Peyer's patch (tissue), 4 donors: ENCODE measurements around the gene HAPLN2. TPM values are rescaled to one million over a fixed set of nuclear protein-coding genes. Genes with fewer than 3 reads are reported as not detected.

Source experiments
- DNase-seq, 3 donors: peaks; one replicate each; pipeline ENCODE4 v3.0.0-alpha.2; 2017 to 2019
- H3K27ac ChIP-seq, 4 donors: fragments of 200-600 bp; sonication (generic); one replicate each; pipeline ENCODE4 v1.5.1; 2016 to 2019
- H3K27me3 ChIP-seq, 2 donors: fragments of 200-600 bp; sonication (generic); one replicate each; pipeline ENCODE4 v1.5.1; 2019
- H3K36me3 ChIP-seq, 3 donors: fragments of 200-600 bp; sonication (generic); one replicate each; pipeline ENCODE4 v1.5.1; 2016 to 2019
- H3K4me1 ChIP-seq, 4 donors: fragments of 200-600 bp; sonication (generic); one replicate each; pipeline ENCODE4 v1.5.1; 2016 to 2019
- H3K4me3 ChIP-seq, 4 donors: fragments of 200-600 bp; sonication (generic); 1 replicate in 3 of 4; 2 replicates in 1 of 4; pipeline ENCODE4 v1.5.1; 2016 to 2019; ENCODE audit warnings: mild to moderate bottlenecking in 1 of 4
- H3K9me3 ChIP-seq, 4 donors: fragments of 200-600 bp; sonication (generic); one replicate each; pipeline ENCODE4 v1.5.1; 2016 to 2019; ENCODE audit warnings: mild to moderate bottlenecking in 1 of 4
- POLR2A ChIP-seq, 2 donors: fragments of 450-650 bp; IDR thresholded peaks; one replicate each; pipeline ENCODE4 v1.5.1; 2017; ENCODE audit warnings: antibody characterized with exemption in 2 of 2, mild to moderate bottlenecking in 2 of 2, moderate library complexity in 2 of 2
- total RNA-seq, 4 donors: library from RNA; depleted of rRNA; stranded (reverse); fragments of >200 nt; gene quantifications; one replicate each; pipeline ENCODE4 v1.1.0, GENCODE V29; 2016
- TF ChIP-seq, protein P1 (sequence below), 6 experiments: fragments of 450-650 bp in 4 of 6; fragments of 200-600 bp in 2 of 6; sonication (generic) in 1 of 6; IDR thresholded peaks; one replicate each; pipeline ENCODE4 v1.5.1; 2017 to 2019; ENCODE audit warnings: antibody characterized with exemption in 6 of 6, mild to moderate bottlenecking in 3 of 6, moderate library complexity in 1 of 6

Gene HAPLN2
- total RNA-seq, 4 donors from 2014 or later, result 1.9 to 2.2 (median 2.1) TPM; not detected in 1

DNA sequence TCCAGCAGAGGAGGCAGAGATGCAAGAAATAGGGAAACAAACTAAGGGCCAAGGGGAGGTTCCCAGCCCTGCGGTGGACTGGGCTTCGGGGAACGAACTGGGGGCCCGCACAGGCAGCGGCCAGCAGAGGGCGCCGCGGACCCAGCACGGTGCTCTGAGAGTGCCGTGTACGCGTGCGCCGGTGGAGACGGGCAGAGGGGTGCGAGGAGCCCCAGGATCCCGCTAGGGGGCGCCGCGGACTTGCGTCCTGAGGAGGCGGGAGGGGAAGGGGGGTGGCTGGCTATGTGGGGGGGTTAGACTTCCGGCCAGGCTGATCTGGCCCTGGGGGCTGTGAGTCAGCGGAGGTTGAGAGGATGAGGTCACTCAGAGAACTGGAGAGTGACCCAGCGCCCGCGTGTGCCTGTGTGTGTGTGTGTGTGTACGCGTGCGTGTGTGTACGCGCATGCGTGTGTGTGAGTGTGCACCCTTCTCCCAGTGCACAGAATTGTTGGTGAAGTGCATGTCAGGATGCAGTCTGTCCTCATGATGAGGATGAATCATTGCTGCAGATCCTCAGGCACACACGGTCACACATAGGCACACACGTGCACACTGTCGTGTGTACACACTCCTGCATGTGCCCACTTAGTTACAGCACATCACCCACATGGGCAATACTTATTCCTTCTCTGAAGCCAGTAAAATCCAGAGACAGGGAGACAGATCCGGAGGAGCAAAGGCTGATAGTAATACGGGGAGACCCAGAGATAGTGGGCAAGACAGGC, 41.0 kb downstream of the HAPLN2 start:
- peak overlapping the region; percentile 9 to 58 (median 38) for H3K4me3 ChIP-seq
- peak; percentile 85 to 96 (median 96) for DNase-seq
- H3K27me3 ChIP-seq, result no peaks in the 10 kb centered on the region
- TF ChIP-seq POLR2A (IDR thresholded peaks at IDR 0.05), result peak in 1 of 2 donors; percentile 16
- TF ChIP-seq, protein P1, sequence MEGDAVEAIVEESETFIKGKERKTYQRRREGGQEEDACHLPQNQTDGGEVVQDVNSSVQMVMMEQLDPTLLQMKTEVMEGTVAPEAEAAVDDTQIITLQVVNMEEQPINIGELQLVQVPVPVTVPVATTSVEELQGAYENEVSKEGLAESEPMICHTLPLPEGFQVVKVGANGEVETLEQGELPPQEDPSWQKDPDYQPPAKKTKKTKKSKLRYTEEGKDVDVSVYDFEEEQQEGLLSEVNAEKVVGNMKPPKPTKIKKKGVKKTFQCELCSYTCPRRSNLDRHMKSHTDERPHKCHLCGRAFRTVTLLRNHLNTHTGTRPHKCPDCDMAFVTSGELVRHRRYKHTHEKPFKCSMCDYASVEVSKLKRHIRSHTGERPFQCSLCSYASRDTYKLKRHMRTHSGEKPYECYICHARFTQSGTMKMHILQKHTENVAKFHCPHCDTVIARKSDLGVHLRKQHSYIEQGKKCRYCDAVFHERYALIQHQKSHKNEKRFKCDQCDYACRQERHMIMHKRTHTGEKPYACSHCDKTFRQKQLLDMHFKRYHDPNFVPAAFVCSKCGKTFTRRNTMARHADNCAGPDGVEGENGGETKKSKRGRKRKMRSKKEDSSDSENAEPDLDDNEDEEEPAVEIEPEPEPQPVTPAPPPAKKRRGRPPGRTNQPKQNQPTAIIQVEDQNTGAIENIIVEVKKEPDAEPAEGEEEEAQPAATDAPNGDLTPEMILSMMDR (IDR thresholded peaks at IDR 0.05), result peak; percentile 92 to 99 (median 99)
- H3K36me3 ChIP-seq, result no peaks in the 10 kb centered on the region
- H3K9me3 ChIP-seq, result no peaks in the 10 kb centered on the region
- peaks cover 26 to 84% (median 34%) of the 10 kb centered on the region in 4 donors for H3K4me1 ChIP-seq
- peak overlapping the region; percentile 67 to 92 (median 82) for H3K27ac ChIP-seq

DNA sequence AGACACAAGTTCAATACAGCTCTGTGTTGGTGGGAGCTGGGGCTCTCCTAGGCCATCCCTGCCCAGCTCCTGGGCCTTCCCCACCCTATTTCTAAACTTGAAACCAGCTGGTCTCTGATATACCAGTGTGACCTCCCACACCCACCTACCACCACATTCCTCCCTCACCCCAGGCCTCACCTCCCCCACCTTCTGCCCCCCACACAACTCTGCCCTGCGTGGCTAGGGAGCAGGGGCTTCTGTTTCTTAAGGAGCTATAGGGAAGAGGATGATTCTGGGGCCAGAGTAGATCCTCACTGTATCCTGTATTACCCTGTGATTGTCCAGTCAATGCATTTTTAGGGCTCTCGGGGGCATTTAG, 41.5 kb downstream of the HAPLN2 start:
- Histone ChIP-seq H3K9me3 (no peaks in the 10 kb centered on the region), H3K36me3 (no peaks in the 10 kb centered on the region), H3K4me1 (peaks cover 28 to 90% (median 34%) of the 10 kb centered on the region in 4 donors), H3K4me3 (peak overlapping the region in 3 of 4 donors; percentile 21 to 58 (median 54)), H3K27ac (peak overlapping the region; percentile 67 to 92 (median 82)), H3K27me3 (no peaks in the 10 kb centered on the region)
- no peak for TF ChIP-seq POLR2A (IDR thresholded peaks at IDR 0.05)
- TF ChIP-seq, protein P1 (IDR thresholded peaks at IDR 0.05), result no peak
- no peak for DNase-seq

DNA sequence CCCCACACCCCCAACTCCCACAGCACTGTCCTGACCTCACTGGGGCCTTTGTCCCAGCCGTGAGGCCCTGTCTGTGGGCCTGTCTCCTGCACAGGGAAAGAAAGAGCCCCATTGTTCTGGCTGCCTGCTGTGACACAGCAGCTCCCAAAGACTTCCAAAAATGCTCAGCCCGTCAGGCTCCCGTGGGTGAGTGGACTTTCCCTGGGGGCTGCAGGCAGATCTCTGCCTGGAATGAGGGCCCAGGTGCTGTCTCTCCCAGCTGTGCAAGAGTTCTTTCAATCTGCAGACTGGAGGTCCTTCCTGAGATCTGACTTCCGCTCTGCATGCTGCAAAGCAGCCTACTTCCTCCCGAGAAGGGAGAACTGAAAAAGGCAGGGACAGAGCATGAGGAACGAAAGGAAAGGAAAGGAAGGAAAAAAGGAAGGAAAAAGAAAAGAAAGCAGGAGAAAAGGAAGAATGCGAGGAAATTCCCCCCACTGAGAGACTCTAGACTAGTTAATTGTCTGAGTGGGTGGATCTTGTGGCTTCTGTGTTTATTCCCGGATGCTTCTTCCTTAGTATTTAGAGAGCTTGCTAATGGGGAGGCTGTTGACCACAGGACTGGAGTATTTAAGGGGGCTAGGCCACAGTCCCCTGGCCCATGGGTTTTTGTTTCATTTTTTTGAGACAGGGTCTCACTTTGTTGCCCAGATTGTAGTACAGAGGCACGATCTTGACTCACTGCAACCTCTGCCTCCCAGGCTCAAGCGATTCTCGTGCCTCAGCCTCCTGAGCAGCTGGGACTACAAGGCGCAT, 43.0 kb downstream of the HAPLN2 start:
- Histone ChIP-seq H3K4me3 (no peak overlapping the region), H3K27ac (peak overlapping the region; percentile 67 to 92 (median 82)), H3K27me3 (no peaks in the 10 kb centered on the region), H3K4me1 (peaks cover 28 to 97% (median 29%) of the 10 kb centered on the region in 4 donors), H3K9me3 (no peaks in the 10 kb centered on the region), H3K36me3 (no peaks in the 10 kb centered on the region)
- DNase-seq, result no peak
- TF ChIP-seq, protein P1 (IDR thresholded peaks at IDR 0.05), result no peak
- no peak for TF ChIP-seq POLR2A (IDR thresholded peaks at IDR 0.05)

DNA sequence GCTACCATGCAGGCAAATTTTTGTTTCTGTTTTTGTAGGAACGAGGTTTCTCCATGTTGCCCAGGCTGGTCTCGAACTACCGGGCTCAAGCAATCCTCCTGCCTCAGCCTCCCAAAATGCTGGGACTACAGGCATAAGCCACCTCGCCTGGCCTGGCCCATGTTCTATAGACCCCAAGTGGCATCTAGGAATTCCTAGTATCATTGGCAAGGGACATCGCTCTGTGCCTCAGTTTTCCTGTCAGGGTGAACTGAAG, 43.5 kb downstream of the HAPLN2 start:
- peak overlapping the region; percentile 18 to 85 (median 46) for H3K27ac ChIP-seq

DNA sequence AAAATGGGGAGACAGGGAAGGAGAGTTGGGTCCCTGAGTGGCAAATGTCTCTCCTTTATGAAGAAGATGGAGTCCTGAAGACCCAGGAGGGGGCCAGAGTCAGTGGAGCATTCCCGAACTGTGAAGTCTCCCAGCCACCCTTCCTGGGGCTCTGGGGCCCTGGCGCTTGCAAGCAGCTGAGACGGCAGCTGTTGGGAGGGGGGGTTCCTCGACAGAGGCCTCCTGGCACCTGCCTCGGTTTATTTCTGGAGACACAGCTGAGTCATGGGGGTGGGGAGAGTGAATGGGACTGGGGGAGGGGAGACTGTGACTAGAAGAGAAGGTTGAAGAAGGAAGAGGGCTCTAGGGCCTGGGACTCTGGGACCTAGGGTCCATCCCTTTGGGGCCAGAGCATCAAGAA, 44.0 kb downstream of the HAPLN2 start:
- Histone ChIP-seq H3K27ac (peak overlapping the region; percentile 1 to 85 (median 46)), H3K9me3 (no peaks in the 10 kb centered on the region), H3K36me3 (no peaks in the 10 kb centered on the region), H3K4me1 (peaks cover 20 to 96% (median 26%) of the 10 kb centered on the region in 4 donors), H3K27me3 (no peaks in the 10 kb centered on the region), H3K4me3 (no peak overlapping the region)
- no peak for DNase-seq
- no peak for TF ChIP-seq POLR2A (IDR thresholded peaks at IDR 0.05)
- TF ChIP-seq, protein P1 (IDR thresholded peaks at IDR 0.05), result no peak

More for the DNA sequence above, 43.5 kb downstream of the HAPLN2 start:
- H3K9me3 ChIP-seq, result no peaks in the 10 kb centered on the region
- no peak for DNase-seq
- no peak overlapping the region for H3K4me3 ChIP-seq
- H3K4me1 ChIP-seq, result peaks cover 23 to 96% (median 27%) of the 10 kb centered on the region in 4 donors
- H3K36me3 ChIP-seq, result no peaks in the 10 kb centered on the region
- TF ChIP-seq, protein P1 (IDR thresholded peaks at IDR 0.05), result no peak
- no peak for TF ChIP-seq POLR2A (IDR thresholded peaks at IDR 0.05)
- no peaks in the 10 kb centered on the region for H3K27me3 ChIP-seq
